Smooth muscle cell of trachea (primary cell): ENCODE measurements around the gene MAD2L2. TPM values are rescaled to one million over a fixed set of nuclear protein-coding genes. Genes with fewer than 3 reads are reported as not detected.

Experiments used
- total RNA-seq: library from RNA; depleted of rRNA; stranded (reverse); fragments of >200 nt; gene quantifications from 2 replicates; pipeline ENCODE4 v1.2.1, GENCODE V29; 2014

Gene MAD2L2
- 44.2 and 60.1 TPM in 2 replicates for total RNA-seq

GRCh38 chr1:11681071-11681771 is at the start of gene MAD2L2:
MAD2L2 (minus strand) TSS chr1:11681148; CDS start chr1:11680601, 547 bp downstream.

GRCh38 chr1:11691302-11691914 is 10.5 kb upstream of the MAD2L2 start, which contains the start of gene DRAXIN:
DRAXIN (plus strand) TSS chr1:11691710; CDS start chr1:11706259, 14,549 bp downstream.

GRCh38 chr1:11654137-11654938 is 26.6 kb downstream of the MAD2L2 start, which contains the start of the genes FBXO2 and FBXO44:
FBXO2 (minus strand) TSS chr1:11654429; CDS start chr1:11654340, 89 bp downstream.
FBXO44 (plus strand) TSS chr1:11654877; CDS start chr1:11655836, 959 bp downstream.

Other genes with a start within 250 kb of the MAD2L2 start
- under 0.01 TPM in 1 of 2 replicates, not detected in the other for gene DISP3, start 202.0 kb downstream of the MAD2L2 start, total RNA-seq
- 1.3 and 4.0 TPM in 2 replicates for gene FBXO2, start 26.7 kb downstream of the MAD2L2 start, total RNA-seq
- 9.6 and 28.8 TPM in 2 replicates for gene FBXO44, start 26.3 kb downstream of the MAD2L2 start, total RNA-seq
- gene FBXO6, start 16.9 kb downstream of the MAD2L2 start, total RNA-seq, result 6.8 and 8.9 TPM in 2 replicates
- under 0.01 and 0.17 TPM in 2 replicates for gene DRAXIN, start 10.6 kb upstream of the MAD2L2 start, total RNA-seq
- 45.1 and 89.8 TPM in 2 replicates for gene AGTRAP, start 55.0 kb upstream of the MAD2L2 start, total RNA-seq
- gene C1orf167, start 81.0 kb upstream of the MAD2L2 start, total RNA-seq, result 0.58 and 0.99 TPM in 2 replicates
- 75.1 and 89.3 TPM in 2 replicates for gene MTHFR, start 124.8 kb upstream of the MAD2L2 start, total RNA-seq
- 16.2 and 22.5 TPM in 2 replicates for gene CLCN6, start 125.0 kb upstream of the MAD2L2 start, total RNA-seq
- gene NPPA, start 166.6 kb upstream of the MAD2L2 start, total RNA-seq, result not detected in 2 replicates
- gene NPPB, start 177.8 kb upstream of the MAD2L2 start, total RNA-seq, result not detected in 2 replicates
- gene KIAA2013, start 245.3 kb upstream of the MAD2L2 start, total RNA-seq, result 77.7 and 117 TPM in 2 replicates